SIG-M5 (cell line): ENCODE measurements around the gene RIPOR2.

Experiments used
- DNase-seq: peaks from one replicate; lab custom pipeline; 2025; lab: John Stamatoyannopoulos, UW

RIPOR2 gene

GRCh38 chr6:24876499-24877465, 59.0 kb downstream of the RIPOR2 start:
- no peak for DNase-seq

DNA sequence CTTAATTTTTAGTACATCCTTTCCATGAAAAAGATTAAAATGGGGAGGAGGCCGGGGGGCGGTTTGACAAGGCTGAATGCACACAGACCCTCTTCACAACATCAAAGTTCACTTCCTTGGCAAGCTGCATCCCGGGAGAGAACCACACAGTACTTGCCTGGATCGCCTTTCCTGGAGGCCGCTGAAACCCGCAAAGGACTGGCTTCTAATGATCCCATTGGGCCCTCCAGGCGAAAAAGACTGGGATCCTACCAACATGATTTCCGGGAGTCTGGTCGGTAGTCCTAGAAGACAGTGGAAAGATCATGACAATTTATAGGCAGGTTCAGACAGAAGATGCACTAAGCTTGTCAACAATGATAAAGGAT, 60.2 kb downstream of the RIPOR2 start:
- DNase-seq = no peak

DNA sequence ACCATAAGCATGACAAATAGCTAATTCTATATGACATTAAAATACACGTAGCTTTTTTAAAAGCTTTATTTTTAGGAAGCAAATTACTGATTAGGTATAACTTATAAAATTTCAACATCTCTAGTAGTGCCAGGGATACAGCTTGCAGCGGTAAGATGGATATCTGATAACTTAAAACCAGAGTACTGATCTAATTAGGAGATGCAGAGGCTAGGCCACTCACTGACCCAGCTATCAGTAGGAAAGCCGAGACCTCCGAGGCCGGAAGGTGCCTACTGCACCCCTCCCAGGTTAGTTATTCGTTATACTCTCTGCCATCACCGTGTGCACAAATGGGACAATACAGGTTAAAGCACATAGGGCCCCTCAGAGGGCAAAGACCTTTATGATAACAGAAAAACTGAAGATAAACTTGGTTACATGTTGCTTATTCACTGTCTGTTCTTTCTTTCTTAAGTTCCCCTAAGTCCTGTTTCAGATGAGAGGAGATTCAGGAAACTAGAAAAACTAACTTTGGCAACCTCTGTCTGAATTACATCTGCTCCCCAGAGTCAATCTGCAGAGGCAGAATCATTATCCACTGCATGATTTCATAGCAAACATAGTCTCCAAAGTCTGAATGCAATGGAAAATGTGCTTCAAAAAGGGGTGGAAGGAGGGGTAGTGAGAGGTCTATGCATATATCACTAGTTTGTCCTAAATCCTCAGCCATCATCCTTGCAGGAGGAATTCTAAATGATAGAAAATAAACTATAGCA, 60.8 kb downstream of the RIPOR2 start:
- no peak for DNase-seq

DNA sequence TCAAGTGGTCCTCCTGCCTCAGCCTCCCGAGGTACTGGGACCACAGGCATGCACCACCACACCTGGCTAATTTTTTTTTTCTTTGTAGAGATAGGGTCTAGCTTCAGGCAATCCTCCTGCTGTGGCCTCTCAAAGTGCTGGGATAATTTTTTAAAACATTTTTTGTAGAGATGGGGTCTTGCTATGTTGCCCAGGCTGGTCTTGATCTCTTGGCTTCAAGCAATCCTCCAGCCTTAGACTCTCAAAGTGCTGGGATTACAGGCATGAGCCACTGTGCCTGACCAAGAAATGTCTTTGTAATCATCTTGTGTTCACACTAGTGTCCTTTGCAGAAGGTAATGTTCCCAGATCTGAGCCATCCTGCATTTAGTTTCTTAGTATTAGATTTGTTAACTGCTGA, 61.6 kb downstream of the RIPOR2 start:
- DNase-seq = no peak

GRCh38 chr6:24872779-24873178, 63.0 kb downstream of the RIPOR2 start:
- DNase-seq = no peak

GRCh38 chr6:24868765-24869164, 67.0 kb downstream of the RIPOR2 start:
- DNase-seq = no peak

GRCh38 chr6:24867104-24867703, 68.6 kb downstream of the RIPOR2 start:
- no peak for DNase-seq

DNA sequence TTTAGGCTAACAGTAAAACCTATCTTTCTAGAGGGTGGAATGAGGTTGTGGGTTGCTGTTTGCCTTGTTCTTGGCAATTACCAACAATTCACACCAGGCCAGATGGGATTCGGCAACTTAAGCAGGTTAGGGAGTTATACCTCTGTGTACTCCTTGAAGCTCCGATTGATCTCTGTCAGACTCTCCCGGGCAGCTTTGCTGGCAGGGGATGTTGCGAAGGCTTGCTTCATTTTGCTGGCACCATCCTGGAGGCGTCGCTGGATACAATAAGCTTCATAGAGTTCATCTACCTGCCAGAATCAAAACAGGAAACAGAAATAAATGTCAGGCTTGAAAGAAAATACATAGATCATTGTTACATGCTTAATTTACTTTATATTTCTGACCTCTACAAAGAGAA, 70.6 kb downstream of the RIPOR2 start:
- no peak for DNase-seq

- DNase-seq = no peak
Measured at GRCh38 chr6:24864343-24864742, 71.4 kb downstream of the RIPOR2 start.

DNA sequence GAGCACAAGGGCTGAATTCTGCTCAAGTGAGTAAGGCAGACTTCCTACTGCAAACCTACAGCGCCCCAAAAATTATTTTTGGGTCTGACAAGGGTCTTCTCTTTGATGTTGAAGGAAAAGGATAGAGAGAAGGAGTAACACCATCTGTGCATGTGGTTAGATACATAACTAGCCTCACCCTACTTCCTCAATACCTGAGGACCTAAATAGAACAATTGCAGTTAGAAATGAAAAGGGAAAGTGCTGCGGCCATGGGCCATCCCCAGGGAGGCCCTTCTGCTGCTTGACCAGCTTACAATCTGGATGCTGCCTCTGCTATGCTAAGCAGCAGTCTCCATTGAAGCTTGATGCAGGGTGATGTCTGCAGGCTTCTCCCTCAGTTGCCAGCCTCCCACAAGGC, 73.8 kb downstream of the RIPOR2 start:
- no peak for DNase-seq

DNA sequence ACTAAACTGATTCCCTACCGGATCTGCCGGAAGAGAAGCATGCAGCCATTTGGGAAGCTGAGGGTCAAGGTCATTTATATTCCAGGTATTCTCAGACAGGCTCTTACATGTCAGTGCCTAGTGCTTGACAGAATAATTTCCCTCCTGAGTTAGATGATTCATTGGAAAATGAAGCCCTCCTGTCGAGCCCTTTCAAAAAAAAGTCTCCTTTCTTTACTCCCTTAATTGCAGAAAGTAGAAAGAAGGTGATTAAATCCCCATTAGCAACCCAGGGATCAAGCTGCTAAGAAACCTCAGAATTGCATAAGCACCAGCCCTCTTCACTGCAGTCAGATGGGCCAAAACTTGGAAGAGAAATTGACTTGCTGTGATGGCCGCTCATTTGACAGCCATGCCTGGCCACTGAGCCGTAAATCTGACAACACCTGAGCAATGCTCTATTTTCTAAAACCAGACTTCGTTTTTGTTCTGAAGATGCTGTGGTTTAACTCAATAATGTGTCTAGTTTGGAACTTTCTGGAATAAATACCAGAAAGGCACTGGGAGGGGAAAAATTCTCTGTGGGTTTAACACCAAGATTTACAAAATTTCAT, 76.1 kb downstream of the RIPOR2 start:
- no peak for DNase-seq

- no peak for DNase-seq
Measured at GRCh38 chr6:24859132-24859531, 76.6 kb downstream of the RIPOR2 start.

DNA sequence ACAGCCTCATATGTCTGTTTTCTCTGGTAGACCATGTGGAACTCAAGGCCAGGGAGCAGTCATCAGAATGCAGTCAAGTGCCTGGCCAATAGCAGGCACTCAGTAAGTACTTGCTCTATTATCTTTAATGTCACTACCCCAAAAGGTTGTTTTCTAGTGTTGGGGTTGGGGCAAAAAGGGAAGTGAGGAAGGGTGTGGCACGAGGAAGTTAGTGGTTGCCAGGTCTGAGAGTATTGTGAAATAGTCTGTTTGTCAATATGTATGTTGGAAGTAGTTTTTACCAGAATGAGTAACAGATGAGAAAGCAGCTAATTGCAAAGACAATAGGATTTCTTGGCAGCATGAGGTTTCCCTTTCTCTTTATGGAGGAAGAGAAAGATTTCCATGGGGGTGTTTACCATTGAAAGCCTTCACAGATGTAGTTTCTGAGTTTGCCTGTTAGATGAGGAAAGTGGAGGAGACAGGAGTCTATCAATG, 77.5 kb downstream of the RIPOR2 start:
- DNase-seq = peak; percentile 90

- no peak for DNase-seq
Measured at GRCh38 chr6:24856901-24857670, 78.7 kb downstream of the RIPOR2 start.

- no peak for DNase-seq
Measured at GRCh38 chr6:24856246-24856599, 79.5 kb downstream of the RIPOR2 start.

- no peak for DNase-seq
Measured at GRCh38 chr6:24855395-24856245, 80.1 kb downstream of the RIPOR2 start.

GRCh38 chr6:24854077-24854666, 81.6 kb downstream of the RIPOR2 start:
- DNase-seq = no peak

DNA sequence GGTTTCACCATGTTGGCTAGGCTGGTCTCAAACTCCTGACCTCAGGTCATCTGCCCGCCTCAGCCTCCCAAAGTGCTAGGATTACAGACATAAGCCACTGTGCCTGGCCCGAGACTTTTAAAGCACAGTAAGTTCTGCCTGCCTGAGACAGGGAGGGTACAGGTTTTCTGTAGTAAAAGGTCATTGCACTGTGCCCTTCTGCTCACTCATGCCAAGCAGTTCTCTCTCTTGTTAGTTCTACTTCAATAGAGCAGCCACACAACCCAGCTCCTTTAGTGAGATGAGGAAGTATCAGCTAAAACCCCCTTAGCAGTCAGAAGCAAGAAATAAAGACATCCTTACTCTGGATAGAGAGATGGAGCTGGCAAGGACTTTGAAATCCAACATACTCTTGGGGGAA, 84.7 kb downstream of the RIPOR2 start:
- DNase-seq = no peak

DNA sequence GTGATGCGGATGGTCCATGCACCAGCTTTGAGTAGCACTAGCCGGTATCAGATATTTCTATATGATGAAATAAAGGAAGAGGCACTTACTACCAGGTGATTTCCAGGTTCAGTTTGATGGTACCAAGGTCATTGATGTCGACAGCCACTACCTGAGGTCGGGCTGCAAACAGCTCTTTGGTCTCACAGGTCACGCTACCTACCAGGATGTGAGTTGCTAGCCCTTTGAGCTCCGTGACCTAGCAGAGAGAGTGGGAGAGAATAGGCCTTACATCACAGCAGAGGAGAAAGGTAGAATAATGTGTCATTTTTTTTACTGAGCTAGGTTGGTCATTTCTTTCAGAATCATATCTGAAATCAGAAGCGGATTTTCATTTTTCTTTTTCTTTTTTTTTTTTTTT, 86.0 kb downstream of the RIPOR2 start:
- DNase-seq = no peak

GRCh38 chr6:24848461-24848860, 87.3 kb downstream of the RIPOR2 start:
- no peak for DNase-seq
